ENCODE measurements around the gene DAGLB. TPM values are rescaled to one million over a fixed set of nuclear protein-coding genes. Genes with fewer than 3 reads are reported as not detected.

DAGLB gene
- total and polyA plus RNA-seq, 2 of the 8 experiments (the other 6 are each of a cell fraction or from before 2014, with no cell fraction given), result 27.0 to 39.6 TPM

GRCh38 chr7:6386779-6387178 lies 61.0 kb downstream of the DAGLB start (continued):
- TF ChIP-seq CREB1 (IDR thresholded peaks at IDR 0.05) (no peak), ATF3 (IDR thresholded peaks at IDR 0.05; ENCODE audit: insufficient read depth, low read depth, low read length) (no peak)
